Glutamatergic neuron (in vitro differentiated cells): ENCODE data around the gene RHO. TPM values are rescaled to one million over a fixed set of nuclear protein-coding genes. Genes with fewer than 3 reads are reported as not detected.

Experiments
- DNase-seq: peaks from one replicate; pipeline ENCODE4 v3.0.0; 2022
- H3K27ac Mint-ChIP-seq: one replicate; pipeline ENCODE4 v1.8.0; 2020; ENCODE audit warnings: mild to moderate bottlenecking, mixed read lengths, inconsistent platforms; ENCODE audit not compliant: unreplicated experiment
- H3K27me3 Mint-ChIP-seq: one replicate; pipeline ENCODE4 v1.8.0; 2020; ENCODE audit warnings: mild to moderate bottlenecking, moderate library complexity, mixed read lengths, inconsistent platforms; ENCODE audit not compliant: unreplicated experiment
- H3K36me3 Mint-ChIP-seq: one replicate; pipeline ENCODE4 v1.8.0; 2020; ENCODE audit warnings: mild to moderate bottlenecking, mixed read lengths, inconsistent platforms; ENCODE audit not compliant: unreplicated experiment
- H3K4me1 Mint-ChIP-seq: one replicate; pipeline ENCODE4 v1.8.0; 2020; ENCODE audit warnings: mild to moderate bottlenecking, low read depth, mixed read lengths, inconsistent platforms; ENCODE audit not compliant: unreplicated experiment
- H3K4me3 Mint-ChIP-seq: one replicate; pipeline ENCODE4 v1.8.0; 2020; ENCODE audit warnings: mild to moderate bottlenecking, mixed read lengths, inconsistent platforms; ENCODE audit not compliant: unreplicated experiment
- H3K9me3 Mint-ChIP-seq: one replicate; pipeline ENCODE4 v1.8.0; 2020; ENCODE audit warnings: mild to moderate bottlenecking, moderate library complexity, mixed read lengths, inconsistent platforms; ENCODE audit not compliant: unreplicated experiment
- CTCF ChIP-seq: fragments of 200-600 bp; sonication (generic); IDR thresholded peaks from one replicate; pipeline ENCODE4 v1.5.0; 2021; ENCODE audit not compliant: partially characterized antibody, unreplicated experiment
- total RNA-seq: library from RNA; stranded (reverse); fragmentation: NEBNext Ultra II Directional; extraction: Animal tissue kit (Norgen Biotek cat#: 25700); gene quantifications from one replicate; pipeline ENCODE4 v1.2.1, GENCODE V29; 2021; ENCODE audit not compliant: unreplicated experiment

The RHO gene
- total RNA-seq, 1 donor from 2014 or later = not detected

DNA sequence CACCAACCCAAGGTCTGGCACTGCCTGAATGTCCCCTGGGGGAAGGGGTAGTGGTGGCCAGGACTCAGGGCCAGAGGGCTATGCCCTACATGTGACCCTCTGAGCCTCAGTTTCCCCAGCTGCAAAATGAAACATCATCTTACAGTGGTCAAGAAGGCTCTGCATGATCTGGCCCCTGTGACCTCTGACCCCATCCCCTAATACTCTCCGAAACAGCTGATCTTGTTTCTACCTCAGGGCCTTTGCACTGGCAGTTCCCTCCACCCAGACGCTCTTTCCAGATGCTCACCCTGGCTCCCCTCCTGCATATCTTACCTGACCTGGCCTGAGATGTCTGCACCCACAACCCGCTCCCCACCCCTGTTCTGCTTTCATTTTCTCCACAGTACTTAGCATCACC, 56.2 kb downstream of the RHO start:
- Mint-ChIP-seq H3K27ac (no peak overlapping the region), H3K27me3 (peaks cover 4% of the 10 kb centered on the region), H3K36me3 (no peaks in the 10 kb centered on the region), H3K9me3 (peaks cover 8% of the 10 kb centered on the region), H3K4me1 (peaks cover 3% of the 10 kb centered on the region), H3K4me3 (no peak overlapping the region)
- no peak for DNase-seq
- no peak for TF ChIP-seq CTCF

Other genes with a start within 250 kb of the RHO start
- 37.7 TPM for gene HMCES, start 249.8 kb upstream of the RHO start, total RNA-seq
- gene EFCAB12, start 100.0 kb upstream of the RHO start, total RNA-seq = 0.61 TPM
- 21.3 TPM for gene MBD4, start 88.7 kb upstream of the RHO start, total RNA-seq
- 20.6 TPM for gene IFT122, start 88.4 kb upstream of the RHO start, total RNA-seq
- gene H1-8, start 14.5 kb downstream of the RHO start, total RNA-seq = not detected
- gene PLXND1, start 78.0 kb downstream of the RHO start, total RNA-seq = 72.2 TPM